Sigmoid colon (tissue), 7 donors: ENCODE data around the gene HIC2. TPM values are rescaled to one million over a fixed set of nuclear protein-coding genes. Genes with fewer than 3 reads are reported as not detected.
"Not testable (repeated sequence)": the region's sequence is repeated elsewhere in the genome, so short reads cannot be mapped to it uniquely, and the experiment has no call there.

Experiments
- DNase-seq: peaks from one replicate; pipeline ENCODE4 v3.0.0-alpha.2; 2019
- H3K27ac ChIP-seq, 4 donors: fragments of 200-600 bp; sonication (generic); one replicate each; pipeline ENCODE4 v1.5.1; 2016 to 2019; ENCODE audit warnings: mild to moderate bottlenecking in 1 of 4
- H3K27me3 ChIP-seq, 3 donors: fragments of 200-600 bp; sonication (generic); one replicate each; pipeline ENCODE4 v1.5.1; 2019; ENCODE audit warnings: mild to moderate bottlenecking in 1 of 3
- H3K36me3 ChIP-seq, 4 donors: fragments of 200-600 bp; sonication (generic); one replicate each; pipeline ENCODE4 v1.5.1; 2016 to 2019
- H3K4me1 ChIP-seq, 4 donors: fragments of 200-600 bp; sonication (generic); one replicate each; pipeline ENCODE4 v1.5.1; 2017 to 2019
- H3K4me3 ChIP-seq, 4 donors: fragments of 200-600 bp; sonication (generic); one replicate each; pipeline ENCODE4 v1.5.1; 2017 to 2019; ENCODE audit warnings: mild to moderate bottlenecking in 2 of 4, moderate library complexity in 1 of 4
- H3K9me3 ChIP-seq, 4 donors: fragments of 200-600 bp in 3 of 4; sonication (generic) in 3 of 4; one replicate each; pipeline versions ENCODE4 v1.5.1 to v1.6.1; 2013 to 2019
- EP300 ChIP-seq, 4 donors: sonication (generic); formaldehyde crosslinking; IDR thresholded peaks; one replicate each; pipeline ENCODE4 v1.6.1; 2017; ENCODE audit warnings: antibody characterized with exemption in 4 of 4
- POLR2A ChIP-seq, 2 donors: fragments of 450-650 bp; IDR thresholded peaks; one replicate each; pipeline ENCODE4 v1.6.1; 2016; ENCODE audit warnings: antibody characterized with exemption in 2 of 2, mild to moderate bottlenecking in 2 of 2, moderate library complexity in 2 of 2
- POLR2AphosphoS5 ChIP-seq, 4 donors: sonication (generic); formaldehyde crosslinking; IDR thresholded peaks; one replicate each; pipeline ENCODE4 v1.6.1; 2017; ENCODE audit warnings: antibody characterized with exemption in 4 of 4
- WGBS, 2 donors: extraction: QIAGEN DNeasy Blood & Tissue Kit; methylation state at CpG; one replicate each; pipeline ENCODE4 v1.1.7; 2013; 5-methylcytosine and 5-hydroxymethylcytosine counted together
- intact Hi-C: fragments of 100-400 bp; cut with DNase I; formaldehyde crosslinking; loops from one replicate; pipeline ENCODE4 v1.15.1; 2023
- polyA plus RNA-seq, 3 donors: library from polyadenylated mRNA; stranded (reverse); fragments of 200-250 nt; gene quantifications; one replicate each; pipeline ENCODE4 v1.2.3, GENCODE V29; 2013
- total RNA-seq, 4 donors: library from RNA; depleted of rRNA; stranded (reverse); fragments of >200 nt; gene quantifications; one replicate each; pipeline ENCODE4 v1.1.0, GENCODE V29; 2016
- TF ChIP-seq, protein P1 (sequence below), 4 experiments: fragments of 450-650 bp in 3 of 4; fragments of 200-600 bp in 1 of 4; IDR thresholded peaks; one replicate each; pipeline ENCODE4 v1.5.1; 2016 to 2019; ENCODE audit warnings: antibody characterized with exemption in 4 of 4, mild to moderate bottlenecking in 3 of 4, moderate library complexity in 2 of 4
- donor health status: healthy with polysubstance abuse.
- donor health status: Bipolar disorder and iron deficiency.
- donor health status: healthy.

Gene HIC2
- total and polyA plus RNA-seq, 7 donors = 1.2 to 4.2 (median 2.3) TPM

DNA sequence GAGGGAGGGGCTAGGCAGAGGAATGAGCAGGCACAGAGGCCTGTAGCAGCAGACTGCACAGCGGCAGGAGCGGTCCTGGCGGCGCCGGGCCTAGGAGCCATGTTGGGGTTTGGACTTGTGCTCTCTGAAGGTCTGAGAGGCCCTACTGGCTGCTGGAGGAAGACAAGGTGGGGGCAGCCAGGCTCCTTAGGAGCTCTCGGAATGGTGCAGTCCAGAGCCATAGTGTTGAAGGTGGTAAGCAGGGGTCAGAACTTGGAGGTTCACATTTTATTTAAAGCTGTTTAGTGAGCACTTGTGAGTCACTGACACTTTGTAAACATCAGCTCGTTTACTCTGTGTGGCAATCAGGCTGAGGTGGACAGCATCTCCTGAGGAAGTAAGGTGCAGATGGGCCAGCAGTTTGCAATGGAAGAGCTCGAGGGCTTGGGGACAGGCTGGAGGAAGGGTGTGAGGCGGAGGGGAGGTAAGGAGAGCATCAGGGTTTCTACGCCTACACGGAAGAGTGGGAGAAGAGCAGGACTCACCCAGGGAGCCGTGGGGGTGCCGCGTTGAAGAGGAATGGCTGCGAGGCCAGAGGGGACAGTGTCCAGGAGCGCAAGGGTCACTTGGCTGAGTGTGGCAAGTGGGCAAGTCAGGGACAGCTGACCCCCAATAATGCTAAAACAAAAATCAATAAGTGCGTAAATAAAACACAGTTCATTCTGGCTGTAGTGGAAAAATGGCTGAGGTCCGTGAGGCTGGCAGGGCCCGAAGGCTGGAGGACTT is 40.0 kb downstream of the HIC2 start:
- no peak for DNase-seq
- intact Hi-C loops = no loop called here
- TF ChIP-seq EP300 (IDR thresholded peaks at IDR 0.05) (no peak), POLR2AphosphoS5 (IDR thresholded peaks at IDR 0.05) (no peak), POLR2A (IDR thresholded peaks at IDR 0.05) (no peak)
- TF ChIP-seq, protein P1, sequence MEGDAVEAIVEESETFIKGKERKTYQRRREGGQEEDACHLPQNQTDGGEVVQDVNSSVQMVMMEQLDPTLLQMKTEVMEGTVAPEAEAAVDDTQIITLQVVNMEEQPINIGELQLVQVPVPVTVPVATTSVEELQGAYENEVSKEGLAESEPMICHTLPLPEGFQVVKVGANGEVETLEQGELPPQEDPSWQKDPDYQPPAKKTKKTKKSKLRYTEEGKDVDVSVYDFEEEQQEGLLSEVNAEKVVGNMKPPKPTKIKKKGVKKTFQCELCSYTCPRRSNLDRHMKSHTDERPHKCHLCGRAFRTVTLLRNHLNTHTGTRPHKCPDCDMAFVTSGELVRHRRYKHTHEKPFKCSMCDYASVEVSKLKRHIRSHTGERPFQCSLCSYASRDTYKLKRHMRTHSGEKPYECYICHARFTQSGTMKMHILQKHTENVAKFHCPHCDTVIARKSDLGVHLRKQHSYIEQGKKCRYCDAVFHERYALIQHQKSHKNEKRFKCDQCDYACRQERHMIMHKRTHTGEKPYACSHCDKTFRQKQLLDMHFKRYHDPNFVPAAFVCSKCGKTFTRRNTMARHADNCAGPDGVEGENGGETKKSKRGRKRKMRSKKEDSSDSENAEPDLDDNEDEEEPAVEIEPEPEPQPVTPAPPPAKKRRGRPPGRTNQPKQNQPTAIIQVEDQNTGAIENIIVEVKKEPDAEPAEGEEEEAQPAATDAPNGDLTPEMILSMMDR (IDR thresholded peaks at IDR 0.05) = no peak

DNA sequence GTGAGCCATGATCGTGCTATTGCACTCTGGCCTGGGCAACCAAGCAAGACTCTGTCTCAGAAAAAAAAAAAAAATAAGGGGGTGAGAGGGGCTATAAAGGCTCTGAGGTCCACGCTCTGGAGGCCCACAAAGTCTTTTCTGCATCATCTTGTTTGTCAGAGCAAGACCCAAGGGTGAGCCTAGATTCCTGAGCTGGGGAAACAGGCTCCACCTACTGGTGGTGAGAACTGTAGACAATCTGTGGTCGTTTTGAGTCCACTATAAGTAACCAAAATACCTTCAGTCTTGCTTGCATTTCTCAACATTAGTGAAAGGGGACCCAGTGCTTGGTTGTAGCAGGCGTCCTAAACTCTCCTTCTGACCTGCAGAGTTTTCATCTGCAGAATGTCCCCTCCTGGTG is 45.5 kb downstream of the HIC2 start:
- intact Hi-C loops, H3K27ac ChIP-seq, DNase-seq, H3K4me1 ChIP-seq, H3K4me3 ChIP-seq, H3K36me3 ChIP-seq, H3K27me3 ChIP-seq, H3K9me3 ChIP-seq: not testable (repeated sequence)
- WGBS, 2 donors = 84 to 98% methylated on average over 1 of the region's 4 CpGs

More for the DNA sequence above, 40.0 kb downstream of the HIC2 start:
- H3K36me3 ChIP-seq = no peaks in the 10 kb centered on the region
- no peaks in the 10 kb centered on the region for H3K27me3 ChIP-seq
- H3K9me3 ChIP-seq = no peaks in the 10 kb centered on the region
- WGBS, 2 donors = 85% methylated on average over 19 of the region's 19 CpGs
- no peak overlapping the region for H3K27ac ChIP-seq
- H3K4me1 ChIP-seq = no peaks in the 10 kb centered on the region
- H3K4me3 ChIP-seq = no peak overlapping the region

DNA sequence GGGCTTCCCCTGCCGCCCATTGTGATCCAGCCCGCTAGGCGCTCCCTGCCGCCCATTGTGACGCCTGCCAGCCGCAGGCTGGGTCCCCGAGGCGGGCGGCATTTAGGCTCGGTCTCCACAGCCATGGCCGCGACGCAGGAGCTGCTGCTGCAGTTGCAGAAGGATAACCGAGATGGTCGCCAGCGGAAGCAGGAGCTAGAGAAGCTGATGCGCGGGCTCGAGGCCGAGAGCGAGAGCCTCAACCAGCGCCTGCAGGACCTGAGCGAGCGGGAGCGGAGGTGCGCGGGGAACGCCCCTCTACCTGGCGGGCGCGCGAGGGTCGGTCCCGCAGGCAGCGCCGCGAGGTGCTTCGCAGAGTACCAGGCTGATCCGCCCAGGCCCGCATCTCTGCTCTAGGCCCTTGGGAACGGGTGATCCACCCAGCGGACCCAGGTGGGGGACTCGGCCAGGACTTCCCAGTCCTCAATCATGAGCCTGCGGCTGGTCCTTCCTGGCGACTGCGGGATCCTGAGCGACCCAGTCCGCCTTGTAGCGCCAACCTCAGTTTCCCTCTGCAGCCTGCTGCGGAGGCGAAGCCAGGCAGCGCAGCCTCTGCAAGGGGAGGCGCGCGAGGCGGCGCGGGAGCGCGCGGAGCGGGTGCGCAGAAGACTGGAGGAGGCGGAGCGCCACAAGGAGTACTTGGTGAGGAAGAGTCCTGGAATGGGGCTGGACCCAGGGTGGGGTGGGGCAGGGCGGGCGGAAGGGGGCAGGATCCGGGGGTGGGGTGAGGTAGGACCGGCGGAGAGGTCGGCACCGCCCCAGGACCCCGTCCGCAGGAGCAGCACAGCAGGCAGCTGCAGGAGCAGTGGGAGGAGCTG is 50.4 kb downstream of the HIC2 start, which contains the start of gene TMEM191C:
Gene TMEM191C, plus strand, starts transcription at position 51 of the 857 bp plus-strand sequence. Its CDS starts 73 bp downstream, at position 124.
- H3K4me1 ChIP-seq, intact Hi-C loops, DNase-seq, H3K27me3 ChIP-seq, H3K9me3 ChIP-seq, H3K36me3 ChIP-seq: not testable (repeated sequence)
- Histone ChIP-seq H3K27ac (peak within 1 kb of the TSS; percentile 52 to 74 (median 54)), H3K4me3 (peak within 1 kb of the TSS; percentile 33 to 51 (median 44))
- 0 to 1% methylated on average over 25 to 27 of the region's 74 CpGs for WGBS, 2 donors

DNA sequence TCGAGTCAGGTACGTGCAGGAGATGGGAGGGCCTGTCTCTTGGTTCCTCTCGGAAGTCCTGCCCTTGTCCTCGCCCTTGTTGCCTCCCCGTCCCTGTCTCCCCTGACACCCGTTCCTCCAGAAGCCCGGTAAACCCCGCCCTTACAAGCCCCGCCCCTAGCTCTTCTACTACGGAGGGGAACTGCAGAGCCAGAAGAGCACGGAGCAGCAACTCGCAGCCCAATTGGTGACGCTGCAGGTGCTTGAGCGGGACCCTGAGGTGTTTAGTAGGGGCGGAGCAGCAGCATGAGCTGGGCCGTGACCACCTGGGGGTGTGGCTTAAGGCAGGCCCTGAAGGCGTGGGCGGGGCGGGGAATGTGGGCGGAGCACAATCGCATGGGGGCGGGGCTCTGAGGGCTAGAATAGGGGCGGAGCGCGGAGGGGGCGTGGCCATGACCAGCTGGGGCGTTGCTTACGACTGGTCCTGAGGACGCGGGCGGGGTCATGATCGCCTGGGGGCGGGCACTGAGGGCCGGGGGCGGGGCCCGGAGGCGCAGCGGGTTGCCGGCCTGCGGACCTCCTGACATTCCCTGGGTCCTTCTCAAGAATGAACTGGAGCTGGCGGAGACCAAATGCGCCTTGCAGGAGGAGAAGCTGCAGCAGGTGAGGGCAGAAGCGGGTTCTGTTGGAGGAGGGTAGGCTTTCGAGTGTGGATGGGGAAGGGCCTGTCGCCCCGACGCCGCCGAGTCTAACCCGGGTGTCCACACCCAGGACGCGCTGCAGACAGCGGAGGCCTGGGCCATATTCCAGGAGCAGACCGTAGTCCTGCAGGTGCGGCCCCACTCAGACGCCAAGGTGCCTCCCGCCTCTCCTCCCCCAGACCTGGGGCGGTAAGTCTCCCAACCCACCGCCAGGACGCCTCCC is 51.3 kb downstream of the HIC2 start:
- WGBS, 2 donors = 0% methylated on average over 21 to 24 of the region's 60 CpGs
- H3K27me3 ChIP-seq, intact Hi-C loops, H3K4me1 ChIP-seq, H3K9me3 ChIP-seq, H3K36me3 ChIP-seq: not testable (repeated sequence)
- peak; percentile 94 for DNase-seq
- H3K4me3 ChIP-seq = peak overlapping the region; percentile 33 to 51 (median 44)
- peak overlapping the region; percentile 52 to 74 (median 54) for H3K27ac ChIP-seq

DNA sequence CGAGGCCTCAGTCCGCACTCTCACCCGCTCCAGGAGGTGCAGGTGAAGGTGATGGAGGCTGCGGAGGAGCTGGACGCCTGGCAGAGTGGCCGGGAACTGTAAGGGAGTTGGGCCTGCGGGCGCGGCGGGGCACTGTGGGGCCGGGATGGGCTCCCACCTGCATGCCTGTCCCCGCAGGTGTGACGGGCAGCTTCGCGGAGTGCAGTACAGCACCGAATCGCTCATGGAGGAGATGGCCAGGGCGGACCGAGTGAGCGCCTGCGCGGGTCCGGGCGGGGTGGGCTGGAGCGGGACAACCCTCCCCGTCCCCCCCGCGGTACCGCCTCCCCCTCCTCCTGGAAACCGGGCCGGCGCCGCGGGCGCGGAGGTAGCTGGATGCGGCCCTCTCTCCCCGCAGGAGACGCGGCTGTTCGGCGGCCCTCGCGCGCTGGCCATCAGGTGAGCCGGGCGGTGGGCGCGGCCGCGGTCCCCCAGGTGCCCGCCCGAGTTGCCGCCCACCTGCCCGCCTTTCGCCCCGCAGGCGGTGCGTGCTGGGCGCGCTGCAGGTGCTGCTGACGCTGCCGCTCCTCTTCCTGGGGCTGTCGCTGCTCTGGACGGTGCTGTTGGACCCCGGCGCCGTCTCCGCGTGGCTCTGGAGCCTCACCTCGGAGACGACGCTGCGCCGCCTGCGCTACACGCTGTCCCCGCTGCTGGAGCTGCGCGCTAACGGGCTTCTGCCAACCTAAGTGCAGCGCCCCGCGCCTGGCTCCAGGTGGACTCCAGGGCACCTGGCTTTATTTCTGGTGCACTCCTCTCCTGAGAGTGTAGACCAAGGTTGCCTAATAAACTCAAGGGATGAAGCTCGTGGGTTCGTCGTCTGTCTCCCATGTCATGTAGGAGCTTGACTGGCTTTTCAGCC is 52.2 kb downstream of the HIC2 start:
- 6 to 9% methylated on average over 52 to 55 of the region's 87 CpGs for WGBS, 2 donors
- H3K36me3 ChIP-seq, intact Hi-C loops, H3K9me3 ChIP-seq, H3K4me3 ChIP-seq, H3K27ac ChIP-seq, H3K4me1 ChIP-seq, H3K27me3 ChIP-seq, DNase-seq: not testable (repeated sequence)

DNA sequence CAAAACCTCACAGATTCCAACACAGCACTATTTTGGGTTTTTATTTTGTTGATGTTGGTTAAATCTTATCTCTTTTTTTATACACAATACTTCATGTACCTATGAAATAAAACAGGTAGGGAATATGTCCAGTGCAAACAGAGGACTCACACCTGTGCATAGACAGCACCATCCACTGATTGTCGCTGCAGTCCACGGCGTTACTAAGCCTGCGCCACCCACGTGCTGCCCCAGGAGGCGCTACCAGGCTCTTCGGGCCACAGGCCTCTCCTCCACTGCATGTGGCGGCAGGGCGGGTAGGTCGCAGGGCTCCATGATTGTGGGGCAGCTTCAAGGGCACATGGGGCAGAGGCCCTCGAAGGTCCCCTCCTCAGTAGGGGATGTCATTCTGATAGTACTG is 55.8 kb downstream of the HIC2 start:
- H3K9me3 ChIP-seq, DNase-seq, H3K36me3 ChIP-seq, H3K4me1 ChIP-seq, intact Hi-C loops, H3K27ac ChIP-seq, H3K27me3 ChIP-seq, H3K4me3 ChIP-seq: not testable (repeated sequence)
- no CpG with 5 or more reads among the region's 11 CpGs for WGBS, 2 donors

DNA sequence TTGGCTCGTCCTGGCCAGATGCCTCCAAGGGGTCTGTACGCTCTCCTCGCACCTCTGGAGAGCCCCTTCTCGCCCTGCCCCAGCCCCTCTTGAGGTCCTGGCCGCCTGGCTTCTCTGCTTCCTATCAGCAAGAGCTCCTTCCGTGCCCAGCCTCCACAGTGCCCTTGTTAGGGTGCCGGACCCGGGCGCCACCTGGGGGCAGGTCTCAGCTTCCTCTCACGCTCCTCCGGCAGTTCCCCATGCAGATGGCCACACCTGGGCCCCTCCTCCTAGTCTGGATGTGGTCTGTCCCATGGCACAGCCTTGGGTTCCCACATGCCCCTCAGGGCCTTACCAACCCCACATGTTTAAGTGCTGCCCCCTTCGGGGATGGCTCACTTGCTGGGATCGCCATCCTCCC is 56.5 kb downstream of the HIC2 start:
- H3K4me1 ChIP-seq, H3K9me3 ChIP-seq, H3K27ac ChIP-seq, intact Hi-C loops, H3K27me3 ChIP-seq, H3K4me3 ChIP-seq, H3K36me3 ChIP-seq, DNase-seq: not testable (repeated sequence)
- WGBS, 2 donors = 88% methylated on average over 4 of the region's 13 CpGs; no CpG with 5 or more reads in 1 of the 2 donors

DNA sequence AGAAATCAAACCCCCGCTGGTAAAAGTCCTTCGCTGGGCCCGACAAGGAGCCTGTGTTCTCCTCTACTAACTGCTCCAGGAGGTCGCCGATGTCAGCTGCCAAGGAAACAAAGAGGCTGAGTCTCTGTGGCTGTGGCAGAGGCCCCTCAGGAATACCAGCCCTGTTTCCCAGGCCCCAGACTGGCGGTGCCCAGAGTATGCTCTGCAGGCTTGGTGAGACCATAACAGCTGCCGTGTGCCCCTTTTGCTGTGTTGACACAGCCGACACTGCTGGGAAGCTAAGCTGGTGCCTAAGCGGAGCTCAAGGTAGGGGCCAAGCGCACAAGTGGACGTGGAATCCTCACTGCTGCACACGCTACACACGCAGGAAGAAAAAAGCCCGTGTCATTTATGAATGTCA is 66.9 kb downstream of the HIC2 start:
- H3K36me3 ChIP-seq, H3K27ac ChIP-seq, H3K9me3 ChIP-seq, H3K27me3 ChIP-seq, DNase-seq, intact Hi-C loops, H3K4me1 ChIP-seq, H3K4me3 ChIP-seq: not testable (repeated sequence)
- WGBS, 2 donors = 93 to 95% methylated on average over 10 to 12 of the region's 14 CpGs

DNA sequence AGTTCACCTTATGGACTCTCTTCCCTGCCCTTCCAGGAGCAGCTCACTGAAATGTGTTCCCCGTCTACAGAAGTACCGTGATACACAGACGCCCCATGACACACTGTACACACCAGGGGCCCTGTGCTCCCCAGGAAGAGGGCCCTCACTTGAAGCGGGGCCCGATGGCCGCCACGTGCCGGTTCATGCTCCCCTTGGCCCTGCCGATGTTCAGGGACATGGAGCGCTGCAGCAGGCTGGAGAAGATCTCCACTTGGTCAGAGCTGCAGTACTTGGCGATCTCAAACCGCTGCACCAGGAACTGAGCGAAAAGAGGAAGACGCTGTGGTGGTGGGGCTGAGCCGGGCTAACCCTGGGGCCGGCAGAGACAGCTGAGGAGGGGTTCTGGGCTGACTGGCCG is 70.6 kb downstream of the HIC2 start:
- DNase-seq, H3K36me3 ChIP-seq, H3K27ac ChIP-seq, H3K4me3 ChIP-seq, intact Hi-C loops, H3K9me3 ChIP-seq, H3K4me1 ChIP-seq, H3K27me3 ChIP-seq: not testable (repeated sequence)
- WGBS, 2 donors = 73 to 93% methylated on average over 9 of the region's 17 CpGs

DNA sequence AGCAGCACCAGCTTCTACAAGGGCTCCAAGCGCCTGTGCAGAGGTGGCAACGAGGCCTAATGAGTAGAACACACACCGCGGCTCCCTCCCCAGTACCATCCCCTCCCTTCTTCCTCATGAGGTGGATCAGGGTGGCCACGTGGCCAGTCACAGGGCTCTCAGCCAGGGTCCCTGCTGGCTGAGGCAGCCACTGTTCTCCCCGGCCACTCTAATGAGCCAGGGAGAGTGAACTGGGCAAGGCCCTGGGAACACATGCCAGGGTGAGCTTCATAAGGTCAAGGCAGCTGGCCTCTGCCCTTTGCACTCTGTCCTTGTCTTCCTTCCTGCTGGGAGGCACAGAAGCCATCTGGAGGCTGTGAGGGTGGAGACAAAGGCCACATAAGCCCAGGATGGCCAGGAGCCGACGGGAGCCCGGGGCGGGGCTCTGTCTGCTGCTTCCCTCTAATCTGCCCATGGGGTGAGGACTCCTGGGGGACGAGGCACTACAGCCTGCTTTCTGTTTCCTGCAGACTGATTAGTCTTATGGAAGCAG is 72.0 kb downstream of the HIC2 start:
- H3K36me3 ChIP-seq, H3K4me1 ChIP-seq, H3K9me3 ChIP-seq, H3K27ac ChIP-seq, intact Hi-C loops, H3K27me3 ChIP-seq, H3K4me3 ChIP-seq, DNase-seq: not testable (repeated sequence)
- 35 to 55% methylated on average over 3 of the region's 11 CpGs for WGBS, 2 donors
